Measurements from ENCODE around the gene BAHCC1. TPM values are rescaled to one million over a fixed set of nuclear protein-coding genes. Genes with fewer than 3 reads are reported as not detected.
A peak's percentile ranks its signal among the peaks of the same experiment; 100 is the strongest.

BAHCC1 gene
- total RNA-seq, 1 donor from 2014 or later = 3.4 TPM

DNA sequence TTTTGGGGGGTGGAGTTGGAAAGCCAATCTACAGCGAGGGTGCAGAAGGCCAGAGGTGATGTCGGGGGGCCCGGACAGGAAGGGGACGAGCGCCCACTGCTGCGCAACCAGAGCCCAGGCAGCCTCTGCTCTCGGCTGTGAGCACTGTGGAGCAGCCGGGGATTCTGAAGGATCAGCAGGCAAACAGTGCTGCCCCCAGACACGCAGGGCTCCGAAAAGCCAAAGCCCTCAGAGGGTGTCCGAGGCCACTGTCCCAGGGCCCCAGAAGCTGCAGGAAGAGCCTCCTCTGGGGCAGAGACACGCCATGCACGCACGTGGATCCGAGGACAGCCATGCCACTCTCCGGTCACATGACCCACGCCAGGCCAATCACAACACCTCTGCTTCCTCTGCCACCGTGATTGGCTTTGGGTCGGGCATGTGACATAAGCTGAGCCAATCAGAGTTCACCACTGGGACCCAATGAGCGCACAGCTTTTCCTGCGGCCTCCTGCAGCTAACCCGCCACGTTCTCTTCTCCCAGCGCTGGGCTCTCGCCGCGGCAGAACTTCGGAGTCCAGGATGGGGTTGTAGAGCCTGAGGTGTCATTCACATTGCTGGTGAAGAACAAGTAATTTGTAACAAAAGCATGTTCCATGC is 76.7 kb downstream of the BAHCC1 start:
- Mint-ChIP-seq H3K9me3 (peaks cover under 1% of the 10 kb centered on the region), H3K27ac (no peak overlapping the region), H3K27me3 (ENCODE audit: insufficient read depth, low read depth) (peaks cover 8% of the 10 kb centered on the region), H3K4me3 (peak overlapping the region; percentile 50), H3K4me1 (peaks cover 34% of the 10 kb centered on the region), H3K36me3 (peaks cover 5% of the 10 kb centered on the region)
- H4K20me1 ChIP-seq (ENCODE audit: low read depth) = no peaks in the 10 kb centered on the region
- no peaks in the 10 kb centered on the region for H3K9me3 ChIP-seq (ENCODE audit: low read depth)
- H2AFZ ChIP-seq (replicated peaks) = no peak overlapping the region
- no peaks in the 10 kb centered on the region for H3K27me3 ChIP-seq
- H3K36me3 ChIP-seq = no peaks in the 10 kb centered on the region
- TF ChIP-seq, protein P1, sequence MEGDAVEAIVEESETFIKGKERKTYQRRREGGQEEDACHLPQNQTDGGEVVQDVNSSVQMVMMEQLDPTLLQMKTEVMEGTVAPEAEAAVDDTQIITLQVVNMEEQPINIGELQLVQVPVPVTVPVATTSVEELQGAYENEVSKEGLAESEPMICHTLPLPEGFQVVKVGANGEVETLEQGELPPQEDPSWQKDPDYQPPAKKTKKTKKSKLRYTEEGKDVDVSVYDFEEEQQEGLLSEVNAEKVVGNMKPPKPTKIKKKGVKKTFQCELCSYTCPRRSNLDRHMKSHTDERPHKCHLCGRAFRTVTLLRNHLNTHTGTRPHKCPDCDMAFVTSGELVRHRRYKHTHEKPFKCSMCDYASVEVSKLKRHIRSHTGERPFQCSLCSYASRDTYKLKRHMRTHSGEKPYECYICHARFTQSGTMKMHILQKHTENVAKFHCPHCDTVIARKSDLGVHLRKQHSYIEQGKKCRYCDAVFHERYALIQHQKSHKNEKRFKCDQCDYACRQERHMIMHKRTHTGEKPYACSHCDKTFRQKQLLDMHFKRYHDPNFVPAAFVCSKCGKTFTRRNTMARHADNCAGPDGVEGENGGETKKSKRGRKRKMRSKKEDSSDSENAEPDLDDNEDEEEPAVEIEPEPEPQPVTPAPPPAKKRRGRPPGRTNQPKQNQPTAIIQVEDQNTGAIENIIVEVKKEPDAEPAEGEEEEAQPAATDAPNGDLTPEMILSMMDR (IDR thresholded peaks at IDR 0.05) = no peak
- TF ChIP-seq EZH2 (IDR thresholded peaks at IDR 0.05) (no peak), EZH2phosphoT487 (IDR thresholded peaks at IDR 0.05) (no peak)
- H3K79me2 ChIP-seq (ENCODE audit: low read depth) = no peaks in the 10 kb centered on the region
- peaks cover 20% of the 10 kb centered on the region for H3F3A ChIP-seq (ENCODE audit: low read depth)
- no peak overlapping the region for H3K27ac ChIP-seq
- peak overlapping the region; percentile 8 for H3K4me2 ChIP-seq
- no peak overlapping the region for H3K9ac ChIP-seq
- no peak overlapping the region for H3K4me3 ChIP-seq
- peaks cover 17% of the 10 kb centered on the region for H3K4me1 ChIP-seq
- peak; percentile 47 for DNase-seq (ENCODE audit: low spot score)

DNA sequence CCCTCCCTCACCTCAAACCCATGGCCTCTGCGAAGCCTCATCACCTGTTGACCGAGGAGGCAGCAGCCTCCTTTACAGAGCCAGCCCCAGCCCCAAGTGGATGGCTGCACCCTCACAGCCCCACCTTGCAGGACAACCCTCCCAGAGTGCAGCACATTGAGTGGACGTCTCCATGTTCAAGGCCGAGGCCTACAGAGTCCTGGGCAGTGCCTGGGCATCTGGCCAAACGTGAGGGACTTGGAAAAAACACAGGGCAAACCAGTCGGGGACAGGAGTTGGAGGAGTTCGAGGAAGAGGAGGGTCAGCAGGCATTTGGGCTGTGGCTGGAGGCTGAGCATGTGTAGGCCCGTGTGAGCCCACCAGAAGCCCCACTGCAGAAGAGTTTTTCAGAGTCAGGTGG is 77.8 kb downstream of the BAHCC1 start:
- H3K9me3 Mint-ChIP-seq = peaks cover 3% of the 10 kb centered on the region
- Histone ChIP-seq H3K36me3 (no peaks in the 10 kb centered on the region), H3K27ac (no peak overlapping the region), H3K4me2 (no peak overlapping the region), H3F3A (ENCODE audit: low read depth) (peaks cover 20% of the 10 kb centered on the region), H3K9me3 (ENCODE audit: low read depth) (no peaks in the 10 kb centered on the region), H3K4me3 (no peak overlapping the region), H2AFZ (replicated peaks) (no peak overlapping the region), H3K9ac (no peak overlapping the region), H3K4me1 (peaks cover 17% of the 10 kb centered on the region), H3K27me3 (no peaks in the 10 kb centered on the region), H4K20me1 (ENCODE audit: low read depth) (no peaks in the 10 kb centered on the region), H3K79me2 (ENCODE audit: low read depth) (no peaks in the 10 kb centered on the region)
- H3K27ac Mint-ChIP-seq = peak overlapping the region; percentile 89
- no peak for DNase-seq (ENCODE audit: low spot score)
- peaks cover 5% of the 10 kb centered on the region for H3K36me3 Mint-ChIP-seq
- peaks cover 45% of the 10 kb centered on the region for H3K4me1 Mint-ChIP-seq
- TF ChIP-seq EZH2 (IDR thresholded peaks at IDR 0.05) (no peak), EZH2phosphoT487 (IDR thresholded peaks at IDR 0.05) (no peak)
- TF ChIP-seq, protein P1 (IDR thresholded peaks at IDR 0.05) = no peak
- H3K4me3 Mint-ChIP-seq = no peak overlapping the region
- H3K27me3 Mint-ChIP-seq (ENCODE audit: insufficient read depth, low read depth) = peaks cover 13% of the 10 kb centered on the region

DNA sequence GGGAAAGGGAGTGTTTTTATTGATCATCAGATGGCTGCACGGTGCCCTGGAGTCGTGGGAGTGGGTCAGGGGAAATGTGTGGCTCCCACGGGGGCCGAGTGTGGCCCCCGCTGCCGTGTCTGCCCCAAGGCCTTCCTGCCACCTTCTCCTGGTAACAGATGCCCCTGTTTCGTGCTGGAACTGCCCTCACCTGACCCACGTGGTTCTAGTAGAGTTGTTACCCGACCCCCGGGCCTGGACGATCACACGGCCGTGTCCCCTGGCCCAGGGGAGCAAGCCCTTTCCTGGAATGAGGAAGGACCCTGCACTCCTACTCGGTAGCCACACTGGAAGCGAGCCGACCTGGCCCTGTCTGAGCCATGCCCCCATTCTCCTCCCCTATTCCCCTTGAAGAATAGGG is 79.7 kb downstream of the BAHCC1 start:
- H3K27ac Mint-ChIP-seq = peak overlapping the region; percentile 85
- peaks cover 3% of the 10 kb centered on the region for H3K9me3 Mint-ChIP-seq
- no peak overlapping the region for H3K4me3 Mint-ChIP-seq
- no peak overlapping the region for H2AFZ ChIP-seq (replicated peaks)
- no peak overlapping the region for H3K9ac ChIP-seq
- no peaks in the 10 kb centered on the region for H4K20me1 ChIP-seq (ENCODE audit: low read depth)
- H3K27me3 ChIP-seq = peaks cover 8% of the 10 kb centered on the region
- H3F3A ChIP-seq (ENCODE audit: low read depth) = peaks cover 20% of the 10 kb centered on the region
- H3K27me3 Mint-ChIP-seq (ENCODE audit: insufficient read depth, low read depth) = peaks cover 17% of the 10 kb centered on the region
- no peak overlapping the region for H3K4me3 ChIP-seq
- H3K36me3 Mint-ChIP-seq = peaks cover 2% of the 10 kb centered on the region
- no peak for DNase-seq (ENCODE audit: low spot score)
- no peaks in the 10 kb centered on the region for H3K79me2 ChIP-seq (ENCODE audit: low read depth)
- peaks cover 17% of the 10 kb centered on the region for H3K4me1 ChIP-seq
- no peaks in the 10 kb centered on the region for H3K36me3 ChIP-seq
- H3K9me3 ChIP-seq (ENCODE audit: low read depth) = no peaks in the 10 kb centered on the region
- peaks cover 51% of the 10 kb centered on the region for H3K4me1 Mint-ChIP-seq
- no peak overlapping the region for H3K4me2 ChIP-seq
- TF ChIP-seq EZH2phosphoT487 (IDR thresholded peaks at IDR 0.05) = no peak
- TF ChIP-seq EZH2 (IDR thresholded peaks at IDR 0.05) = no peak
- TF ChIP-seq, protein P1 (IDR thresholded peaks at IDR 0.05) = no peak
- H3K27ac ChIP-seq = no peak overlapping the region

Measured in neural progenitor cell (in vitro differentiated cells).